ENCODE results near the gene BMP8A.

DNA sequence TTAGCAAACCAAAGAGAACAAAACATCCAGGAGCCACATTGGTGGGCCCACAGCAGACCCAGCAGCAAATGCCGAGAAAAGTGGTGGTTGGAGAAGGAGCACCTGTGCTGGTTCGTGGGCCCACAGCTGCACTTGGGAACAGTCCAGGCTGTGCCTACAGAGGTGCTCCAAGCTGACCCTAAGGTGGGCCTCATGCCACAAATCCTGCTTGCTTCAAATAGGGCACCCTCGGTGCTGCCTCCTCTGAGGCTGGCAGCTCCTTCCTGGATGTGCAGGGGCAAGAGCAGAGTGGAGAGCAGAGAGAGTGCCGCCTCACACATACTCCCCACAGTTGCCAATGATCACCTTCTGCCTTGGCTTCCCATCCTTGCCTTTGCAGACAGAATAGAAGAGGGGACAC, 40.1 kb downstream of the BMP8A start:
- TF ChIP-seq, protein P1, sequence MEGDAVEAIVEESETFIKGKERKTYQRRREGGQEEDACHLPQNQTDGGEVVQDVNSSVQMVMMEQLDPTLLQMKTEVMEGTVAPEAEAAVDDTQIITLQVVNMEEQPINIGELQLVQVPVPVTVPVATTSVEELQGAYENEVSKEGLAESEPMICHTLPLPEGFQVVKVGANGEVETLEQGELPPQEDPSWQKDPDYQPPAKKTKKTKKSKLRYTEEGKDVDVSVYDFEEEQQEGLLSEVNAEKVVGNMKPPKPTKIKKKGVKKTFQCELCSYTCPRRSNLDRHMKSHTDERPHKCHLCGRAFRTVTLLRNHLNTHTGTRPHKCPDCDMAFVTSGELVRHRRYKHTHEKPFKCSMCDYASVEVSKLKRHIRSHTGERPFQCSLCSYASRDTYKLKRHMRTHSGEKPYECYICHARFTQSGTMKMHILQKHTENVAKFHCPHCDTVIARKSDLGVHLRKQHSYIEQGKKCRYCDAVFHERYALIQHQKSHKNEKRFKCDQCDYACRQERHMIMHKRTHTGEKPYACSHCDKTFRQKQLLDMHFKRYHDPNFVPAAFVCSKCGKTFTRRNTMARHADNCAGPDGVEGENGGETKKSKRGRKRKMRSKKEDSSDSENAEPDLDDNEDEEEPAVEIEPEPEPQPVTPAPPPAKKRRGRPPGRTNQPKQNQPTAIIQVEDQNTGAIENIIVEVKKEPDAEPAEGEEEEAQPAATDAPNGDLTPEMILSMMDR (IDR thresholded peaks at IDR 0.05; ENCODE audit: insufficient read depth, low read length, poor library complexity, severe bottlenecking): no peak
- TF ChIP-seq EZH2phosphoT487 (conservative IDR thresholded peaks at IDR 0.05; ENCODE audit: low read length): no peak
